Cardiac muscle cell (in vitro differentiated cells and primary cell): ENCODE data around the gene GSTO2. TPM values are rescaled to one million over a fixed set of nuclear protein-coding genes. Genes with fewer than 3 reads are reported as not detected.
A peak's percentile ranks its signal among the peaks of the same experiment; 100 is the strongest.

Source experiments
- DNase-seq, 2 donors: peaks; one replicate each; pipeline versions ENCODE4 v3.0.0 to v3.0.0-alpha.2; 2010 to 2017; ENCODE audit warnings: low read depth in 1 of 2, low spot score in 1 of 2
- H3K27ac ChIP-seq: fragments of 200-600 bp; sonication (generic); 2 replicates; pipeline ENCODE4 v1.5.1; 2016
- H3K27me3 ChIP-seq: fragments of 200-600 bp; sonication (generic); 2 replicates; pipeline ENCODE4 v1.6.0; 2016; ENCODE audit warnings: control low read depth
- H3K36me3 ChIP-seq: fragments of 200-600 bp; sonication (generic); 2 replicates; pipeline ENCODE4 v1.5.1; 2016; ENCODE audit warnings: control low read depth
- H3K4me1 ChIP-seq: fragments of 200-600 bp; sonication (generic); 2 replicates; pipeline ENCODE4 v1.8.1; 2017; ENCODE audit warnings: low read depth, mild to moderate bottlenecking, mixed run types
- H3K4me3 ChIP-seq: fragments of 200-600 bp; sonication (generic); 2 replicates; pipeline ENCODE4 v1.5.1; 2016; ENCODE audit warnings: mild to moderate bottlenecking
- H3K9me3 ChIP-seq: fragments of 200-600 bp; sonication (generic); 2 replicates; pipeline ENCODE4 v1.5.1; 2017; ENCODE audit warnings: low read depth, mild to moderate bottlenecking, control low read depth
- CTCF ChIP-seq: IDR thresholded peaks from 2 replicates; pipeline ENCODE4 v1.5.1; 2012; ENCODE audit warnings: low read depth, mild to moderate bottlenecking, low read length
- polyA plus RNA-seq: library from polyadenylated mRNA; unstranded; fragments of >200 nt; fragmentation: Nextera tagmentation; extraction: Ambion mirVana; gene quantifications from 2 replicates; pipeline ENCODE4 v1.2.1, GENCODE V29; 2016
- total RNA-seq: library from RNA; depleted of rRNA; stranded (reverse); fragments of >200 nt; gene quantifications from 2 replicates; pipeline ENCODE4 v1.2.3, GENCODE V29; 2016

The GSTO2 gene
- total and polyA plus RNA-seq, 2 experiments from 2014 or later: 2.2 to 3.0 TPM

- H3K4me1 ChIP-seq: peaks cover 17% of the 10 kb centered on the region
- TF ChIP-seq CTCF: no peak
- no peak overlapping the region for H3K4me3 ChIP-seq
- H3K36me3 ChIP-seq: peaks cover 1% of the 10 kb centered on the region
- peak overlapping the region; percentile 25 for H3K27ac ChIP-seq
- no peaks in the 10 kb centered on the region for H3K9me3 ChIP-seq
- no peaks in the 10 kb centered on the region for H3K27me3 ChIP-seq
- no peak for DNase-seq
These were observed 39.5 kb downstream of the GSTO2 start for GRCh38 chr10:104308439-104308903.

- no peaks in the 10 kb centered on the region for H3K9me3 ChIP-seq
- DNase-seq: peak in 1 of 2 donors; percentile 79
- H3K36me3 ChIP-seq: peaks cover 12% of the 10 kb centered on the region
- H3K4me1 ChIP-seq: peaks cover 11% of the 10 kb centered on the region
- H3K4me3 ChIP-seq: no peak overlapping the region
- H3K27me3 ChIP-seq: no peaks in the 10 kb centered on the region
- TF ChIP-seq CTCF: no peak
- H3K27ac ChIP-seq: peak overlapping the region; percentile 70
These were observed 41.3 kb downstream of the GSTO2 start for GRCh38 chr10:104309980-104310978.

- no peak for DNase-seq
- Histone ChIP-seq H3K4me1 (peaks cover 9% of the 10 kb centered on the region), H3K9me3 (no peaks in the 10 kb centered on the region), H3K27ac (peak overlapping the region; percentile 70), H3K4me3 (no peak overlapping the region), H3K27me3 (no peaks in the 10 kb centered on the region), H3K36me3 (peaks cover 16% of the 10 kb centered on the region)
- no peak for TF ChIP-seq CTCF
These were observed 42.3 kb downstream of the GSTO2 start for GRCh38 chr10:104311184-104311720.

GRCh38 chr10:104314591-104315485 is 45.9 kb downstream of the GSTO2 start:
- Histone ChIP-seq H3K27ac (no peak overlapping the region), H3K4me1 (peaks cover 10% of the 10 kb centered on the region), H3K27me3 (no peaks in the 10 kb centered on the region), H3K36me3 (peaks cover 16% of the 10 kb centered on the region), H3K9me3 (no peaks in the 10 kb centered on the region), H3K4me3 (no peak overlapping the region)
- TF ChIP-seq CTCF: no peak
- no peak for DNase-seq

- H3K27ac ChIP-seq: no peak overlapping the region
- peaks cover 12% of the 10 kb centered on the region for H3K4me1 ChIP-seq
- no peaks in the 10 kb centered on the region for H3K9me3 ChIP-seq
- no peak overlapping the region for H3K4me3 ChIP-seq
- no peak for DNase-seq
- no peak for TF ChIP-seq CTCF
- peaks cover 16% of the 10 kb centered on the region for H3K36me3 ChIP-seq
- H3K27me3 ChIP-seq: no peaks in the 10 kb centered on the region
These were observed 46.5 kb downstream of the GSTO2 start for GRCh38 chr10:104315486-104315921.
